GM18517 (cell line): Measurements from ENCODE around the gene PSMB2.

Experiments
- ATAC-seq: cut with Tn5 transposase; IDR thresholded peaks from one replicate; pipeline ENCODE4 v1.9.1; 2021; ENCODE audit warnings: mild to moderate bottlenecking, moderate library complexity; ENCODE audit not compliant: unreplicated experiment

The PSMB2 gene

DNA sequence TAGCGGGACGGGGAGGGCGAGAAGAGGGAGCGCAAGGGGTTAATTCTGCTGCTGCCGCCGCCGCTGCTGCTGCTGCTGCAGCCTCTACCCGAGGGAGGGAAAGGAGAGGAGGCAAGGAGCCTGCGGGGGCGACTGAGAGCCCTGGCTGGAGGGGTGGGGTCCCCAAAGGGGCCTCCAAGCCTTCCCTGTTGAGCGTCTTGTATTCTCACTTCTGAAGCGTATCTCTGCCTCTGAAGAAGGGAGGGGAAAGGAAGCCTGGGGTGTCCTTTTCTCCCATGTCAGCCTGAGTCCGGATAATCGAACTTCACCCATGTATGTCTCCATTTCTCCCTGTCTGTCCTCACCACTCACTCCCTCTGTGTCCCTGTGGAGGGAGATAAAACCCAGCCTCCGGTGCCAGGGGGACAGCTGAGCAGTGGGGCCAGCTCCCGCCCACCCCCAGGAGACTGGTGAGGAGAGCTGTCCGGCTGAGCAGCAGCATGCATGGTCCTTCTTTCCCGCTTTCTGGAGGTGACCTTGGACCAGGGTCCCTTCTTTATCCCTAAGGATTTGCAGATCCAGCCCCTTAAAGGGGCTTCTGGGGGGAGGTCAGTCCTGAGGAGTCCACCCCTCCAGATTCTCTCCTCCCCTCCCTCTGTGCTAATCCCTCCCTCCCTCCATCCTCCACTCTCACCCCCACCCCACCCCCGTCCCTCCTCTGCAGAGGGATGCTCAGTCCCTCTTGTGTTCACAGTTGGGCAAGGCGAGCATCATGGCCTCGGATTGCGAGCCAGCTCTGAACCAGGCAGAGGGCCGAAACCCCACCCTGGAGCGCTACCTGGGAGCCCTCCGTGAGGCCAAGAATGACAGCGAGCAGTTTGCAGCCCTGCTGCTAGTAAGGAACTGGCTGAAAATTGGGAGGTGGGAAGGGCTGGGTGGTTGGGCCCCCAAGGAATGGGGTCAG, 82.7 kb downstream of the PSMB2 start:
- no peak for ATAC-seq

GRCh38 chr1:35557611-35558373, 83.5 kb downstream of the PSMB2 start, which contains the start of gene NCDN:
Gene NCDN, plus strand, starts transcription at chr1:35557799. Its CDS starts 392 bp downstream, at chr1:35558191.
- ATAC-seq = peak; percentile 80

- peak; percentile 81 for ATAC-seq
Measured at GRCh38 chr1:35557118-35557610, 84.2 kb downstream of the PSMB2 start, which contains the start of gene KIAA0319L. Gene KIAA0319L, minus strand, starts transcription at chr1:35557403. Its CDS starts 2,912 bp downstream, at chr1:35554491.

DNA sequence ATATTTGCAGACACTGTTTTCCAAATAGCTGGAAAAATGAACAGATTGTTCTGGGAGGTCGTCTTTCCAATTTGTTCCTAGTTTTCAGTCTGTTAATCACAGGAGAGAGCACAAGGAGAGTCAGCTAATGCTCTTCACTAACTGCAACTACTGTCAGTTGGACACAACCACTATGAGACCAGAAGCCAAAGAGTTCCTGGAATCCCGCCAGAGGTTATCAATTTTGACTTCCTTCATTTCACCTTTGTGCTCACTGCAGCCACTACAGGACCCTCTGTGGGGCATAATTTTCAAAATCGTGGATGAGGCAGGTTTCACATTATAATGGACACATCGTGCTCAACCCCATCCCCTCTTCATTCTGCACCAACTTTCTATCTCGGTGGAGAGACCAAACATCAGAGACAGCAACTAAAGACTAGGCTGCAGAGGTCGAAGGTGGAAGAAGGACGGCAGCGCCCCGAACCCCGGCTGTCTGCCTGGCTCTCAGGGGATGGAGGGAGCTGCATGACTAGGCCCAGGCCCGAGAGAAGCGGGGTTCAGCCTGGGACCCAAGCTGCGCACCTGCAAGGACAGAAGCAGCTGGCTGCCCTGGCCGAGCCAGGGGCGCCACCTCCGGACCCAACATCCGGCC, 84.7 kb downstream of the PSMB2 start:
- no peak for ATAC-seq

- ATAC-seq = no peak
Measured at GRCh38 chr1:35555601-35556477, 85.5 kb downstream of the PSMB2 start.

- no peak for ATAC-seq
Measured at GRCh38 chr1:35555212-35555584, 86.1 kb downstream of the PSMB2 start.

DNA sequence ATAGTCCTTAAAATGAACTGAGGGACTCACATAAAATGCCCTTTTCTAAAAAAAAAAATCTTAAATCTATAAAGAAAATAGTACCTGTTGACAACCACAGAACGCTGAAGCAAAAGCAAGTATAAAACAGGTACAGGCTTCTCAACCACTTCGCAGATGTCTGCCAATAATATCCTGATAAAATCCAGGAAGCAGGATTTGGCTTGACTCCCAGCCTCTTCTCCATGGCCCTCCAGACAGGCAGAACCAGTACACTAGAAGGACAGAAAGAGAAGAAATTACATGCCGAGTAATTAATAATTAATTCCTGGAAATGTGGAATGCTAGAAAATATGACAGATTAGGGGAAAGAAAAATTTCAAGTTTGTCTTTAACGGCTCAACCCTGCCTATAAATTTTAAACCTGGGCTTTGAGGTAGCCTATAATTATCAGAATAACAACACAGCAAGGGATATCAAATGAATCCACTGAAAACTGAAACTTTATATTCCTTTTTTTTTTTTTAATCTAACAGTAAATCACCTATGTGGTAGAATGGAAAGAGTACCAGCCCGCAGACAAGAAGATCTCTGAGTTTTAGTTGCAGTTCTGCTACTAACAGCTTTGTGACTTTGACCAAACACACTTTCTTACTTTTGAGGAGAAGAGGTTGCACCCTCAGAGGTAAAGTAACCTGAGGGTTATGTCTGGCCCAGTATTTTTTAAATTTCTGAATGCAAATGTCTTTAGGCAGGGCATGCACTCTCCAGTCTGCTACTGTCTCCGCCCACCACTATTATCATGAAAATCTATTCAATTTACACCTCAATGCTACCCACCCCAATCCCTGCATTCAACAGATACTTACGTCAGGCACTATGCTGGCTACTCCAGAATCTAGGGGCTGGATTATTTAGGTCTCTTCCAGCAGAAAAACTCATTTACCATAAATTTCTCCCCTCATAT, 86.8 kb downstream of the PSMB2 start:
- ATAC-seq = no peak

GRCh38 chr1:35553851-35554250, 87.5 kb downstream of the PSMB2 start:
- no peak for ATAC-seq
